Measurements from ENCODE around the gene SPAG17.

GRCh38 chr1:117921991-117922390, 263.0 kb downstream of the SPAG17 start:
- no peak for TF ChIP-seq CTCF (IDR thresholded peaks at IDR 0.05)
- TF ChIP-seq POLR2A (IDR thresholded peaks at IDR 0.05) = no peak
- no peak for TF ChIP-seq POLR2AphosphoS5 (IDR thresholded peaks at IDR 0.05)
